HG03280 (cell line): Measurements from ENCODE around the gene HECW1.
"Not testable (repeated sequence)": the region's sequence is repeated elsewhere in the genome, so short reads cannot be mapped to it uniquely, and the experiment has no call there.

ENCODE experiments used
- ATAC-seq: cut with Tn5 transposase; IDR thresholded peaks from one replicate; pipeline ENCODE4 v1.9.1; 2021; ENCODE audit warnings: mild to moderate bottlenecking, moderate library complexity; ENCODE audit not compliant: unreplicated experiment

HECW1 gene

DNA sequence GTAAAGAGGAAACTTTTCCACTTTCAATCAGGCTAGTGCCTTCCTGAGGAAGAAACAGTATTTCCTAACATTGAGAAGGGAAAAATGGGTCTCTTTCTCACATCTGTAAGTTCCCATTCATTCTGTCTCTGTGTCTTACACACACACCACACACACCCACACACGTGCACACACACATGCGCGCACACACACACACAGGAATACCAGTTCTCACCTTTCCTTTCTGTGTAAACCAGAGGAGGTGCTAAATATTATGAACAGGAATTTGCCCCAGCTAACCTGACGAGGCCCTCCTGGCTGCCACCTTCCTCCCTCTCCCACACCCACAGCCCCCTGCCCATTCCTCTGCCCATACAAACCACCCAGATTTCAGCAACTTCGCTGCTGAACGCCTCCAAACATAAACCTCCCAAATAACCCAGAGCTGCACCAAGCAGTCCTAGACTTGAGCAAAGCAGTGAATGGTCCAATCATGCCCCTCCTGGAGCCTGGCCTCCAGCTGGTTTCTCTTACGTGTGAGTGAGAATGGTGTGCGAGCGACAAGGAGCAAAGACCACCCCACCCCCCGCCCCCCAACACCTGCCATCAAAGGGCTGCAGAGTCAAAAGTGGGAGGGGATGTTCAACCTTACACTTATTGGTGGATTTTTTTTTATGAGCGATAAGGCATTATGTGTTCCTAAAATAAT lies 190.5 kb downstream of the HECW1 start:
- no peak for ATAC-seq

GRCh38 chr7:43303740-43304241 lies 191.3 kb downstream of the HECW1 start:
- no peak for ATAC-seq

- no peak for ATAC-seq
Observed at GRCh38 chr7:43306404-43306803, 194.0 kb downstream of the HECW1 start.

DNA sequence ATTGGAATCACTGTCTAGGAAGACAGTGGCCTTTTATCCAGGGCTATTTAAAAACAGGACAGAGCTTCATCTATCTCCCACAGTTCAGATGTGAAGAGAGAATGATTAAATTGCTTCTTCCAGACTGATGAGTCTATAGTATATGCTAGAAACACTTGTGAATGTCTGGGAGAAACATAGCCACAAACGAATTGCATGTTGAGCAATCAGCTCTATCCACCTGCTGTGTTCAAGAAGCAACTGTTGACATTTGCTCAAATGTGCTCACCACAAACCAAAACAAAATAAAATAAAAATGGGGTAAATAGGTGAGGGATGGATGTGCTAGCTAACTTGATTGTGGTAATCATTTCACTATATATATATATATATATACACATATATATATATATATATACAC lies 195.1 kb downstream of the HECW1 start:
- no peak for ATAC-seq

DNA sequence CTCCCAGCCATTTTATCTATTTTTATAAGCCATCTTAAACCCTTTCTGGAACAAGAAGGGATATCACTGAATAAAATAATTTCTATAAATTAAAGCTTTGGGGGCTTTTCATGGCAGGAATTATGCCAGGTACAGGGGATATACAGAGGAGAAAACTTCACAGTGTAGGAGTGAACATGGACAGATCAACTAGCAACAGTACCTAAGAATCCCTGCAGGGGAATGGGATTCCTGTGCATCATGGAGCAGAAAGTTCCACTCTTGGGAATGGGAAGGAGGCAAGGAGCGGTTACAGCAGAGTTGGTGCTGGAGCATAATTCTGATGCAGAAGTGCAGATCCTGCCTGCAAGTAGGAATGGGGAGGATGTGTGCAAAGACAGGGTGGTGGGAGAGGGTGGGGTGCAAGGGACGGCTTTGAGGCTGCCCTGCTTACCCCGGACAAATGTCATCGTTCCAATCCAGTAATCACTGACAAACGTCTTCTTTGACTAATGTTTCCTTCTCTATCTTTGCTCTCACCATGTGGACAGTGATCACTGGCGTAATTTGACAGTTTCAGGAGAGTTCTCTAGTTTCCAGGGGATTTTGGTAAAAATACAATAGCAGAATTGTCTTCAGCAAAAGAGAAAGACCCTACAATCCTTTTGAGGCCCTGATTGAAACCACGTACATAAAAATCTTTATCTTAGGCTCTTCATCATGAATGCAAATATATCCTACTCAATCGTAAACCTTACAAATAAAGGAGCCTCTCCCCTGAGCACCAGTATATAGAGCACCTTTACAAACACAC lies 196.7 kb downstream of the HECW1 start:
- no peak for ATAC-seq

GRCh38 chr7:43309706-43310022 lies 197.2 kb downstream of the HECW1 start:
- no peak for ATAC-seq

DNA sequence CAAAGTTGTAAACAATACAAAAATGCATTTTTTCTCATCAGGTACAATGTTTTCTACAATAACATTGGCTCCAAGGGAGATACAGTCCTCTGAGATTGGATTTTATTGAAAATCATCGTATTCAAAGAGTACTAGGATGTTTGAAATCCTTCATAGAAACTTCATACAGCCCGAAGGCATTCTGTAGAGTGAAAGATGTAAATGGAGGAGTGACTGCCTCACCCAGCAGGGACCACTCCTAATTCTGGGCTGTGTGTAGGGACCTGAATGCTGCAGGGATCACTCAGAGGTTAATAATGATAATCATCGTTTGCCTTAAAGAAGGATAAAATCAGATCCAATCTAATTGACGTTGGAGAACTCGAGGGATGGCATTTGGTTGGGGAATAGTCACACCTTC lies 198.6 kb downstream of the HECW1 start:
- ATAC-seq = no peak

GRCh38 chr7:43311694-43312093 lies 199.2 kb downstream of the HECW1 start:
- ATAC-seq = no peak

GRCh38 chr7:43313628-43314378 lies 201.4 kb downstream of the HECW1 start:
- no peak for ATAC-seq

- ATAC-seq = no peak
Observed at GRCh38 chr7:43314379-43315158, 202.1 kb downstream of the HECW1 start.

DNA sequence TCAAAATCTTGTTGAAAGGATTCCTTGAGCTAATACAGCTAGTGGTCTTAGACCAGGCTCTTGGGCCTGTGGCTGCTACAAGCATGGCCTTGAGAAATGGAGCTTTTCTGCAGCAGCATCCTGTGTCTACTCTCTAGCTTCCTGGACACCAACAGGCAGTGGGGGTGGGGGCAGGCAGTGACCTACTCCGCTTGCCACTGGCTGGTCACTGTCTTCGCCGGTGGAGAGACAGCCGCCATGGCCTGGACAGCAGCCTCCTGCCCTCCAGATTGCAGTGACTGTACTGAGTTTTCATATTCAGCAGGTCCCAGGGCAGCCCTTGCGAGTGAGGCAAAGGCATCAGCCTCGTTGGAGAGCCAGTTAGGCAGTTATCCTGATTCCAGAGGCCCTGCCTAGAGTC lies 204.6 kb downstream of the HECW1 start:
- no peak for ATAC-seq

DNA sequence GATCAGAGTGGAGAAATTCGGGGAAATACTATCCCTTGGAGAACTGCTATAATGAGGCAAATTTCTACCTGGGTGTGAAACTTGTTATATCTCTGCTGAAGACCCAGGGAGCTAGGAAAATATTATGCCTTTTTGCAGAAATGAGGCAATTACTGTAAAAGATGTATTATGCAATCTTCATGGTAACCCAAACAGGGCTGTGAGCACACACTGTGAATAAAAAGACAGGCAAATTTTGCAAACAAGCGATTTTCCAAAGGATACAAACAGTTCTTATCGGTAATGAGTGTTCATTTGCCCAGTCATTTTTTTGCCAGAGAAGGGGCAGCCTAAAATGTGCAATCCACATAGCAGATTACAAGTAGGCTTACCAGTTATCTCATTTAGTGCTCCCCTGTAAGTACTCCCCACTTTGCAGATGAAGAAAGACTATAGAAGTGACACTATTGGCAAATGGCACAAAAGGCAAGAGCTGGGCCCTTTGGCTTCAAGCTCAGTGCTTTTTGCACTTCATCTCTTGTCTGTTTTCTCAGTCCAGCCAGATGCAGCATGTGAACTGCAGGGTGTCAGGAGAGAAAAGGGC lies 205.8 kb downstream of the HECW1 start:
- no peak for ATAC-seq

DNA sequence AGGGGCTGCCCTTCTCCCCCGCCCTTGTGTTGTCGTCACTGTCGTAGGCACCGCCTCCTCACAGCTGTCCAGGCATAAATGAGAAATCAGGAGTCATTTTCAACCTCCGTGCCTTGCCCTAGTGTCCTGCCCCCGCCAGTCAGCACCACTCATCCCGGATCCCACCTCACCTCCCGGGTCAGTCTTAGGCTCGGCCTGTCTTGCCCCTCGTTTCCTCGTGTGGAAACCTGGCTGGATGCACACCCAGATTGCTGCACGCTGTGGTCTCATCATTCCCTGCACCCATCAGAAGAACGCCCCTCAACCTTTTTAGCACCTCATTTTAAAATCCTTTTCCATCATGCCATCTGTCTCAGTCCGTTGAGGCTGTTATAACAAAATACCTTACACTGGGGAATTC lies 213.1 kb downstream of the HECW1 start:
- ATAC-seq = no peak

DNA sequence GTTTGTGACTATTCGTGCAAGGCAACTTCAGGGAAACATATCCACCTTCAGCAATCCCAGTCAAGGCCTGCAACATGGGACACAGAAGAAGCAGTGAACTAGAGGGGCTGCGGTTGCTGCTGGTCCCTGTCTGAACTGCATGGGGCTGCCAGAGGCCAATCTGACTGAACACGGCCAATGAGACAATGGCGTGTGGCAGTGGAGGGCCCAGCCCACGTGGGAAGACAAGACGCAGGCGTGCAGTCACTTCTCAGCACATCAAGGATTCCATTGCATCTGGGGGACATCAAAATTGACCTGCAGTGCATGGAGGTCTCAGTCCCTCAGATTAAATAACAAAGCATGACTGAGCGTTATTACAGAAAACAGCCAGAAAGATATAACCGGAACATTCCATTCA lies 215.9 kb downstream of the HECW1 start:
- ATAC-seq = no peak

GRCh38 chr7:43328785-43329380 lies 216.4 kb downstream of the HECW1 start:
- ATAC-seq = no peak

- ATAC-seq = no peak
Observed at GRCh38 chr7:43332193-43332796, 219.8 kb downstream of the HECW1 start.

DNA sequence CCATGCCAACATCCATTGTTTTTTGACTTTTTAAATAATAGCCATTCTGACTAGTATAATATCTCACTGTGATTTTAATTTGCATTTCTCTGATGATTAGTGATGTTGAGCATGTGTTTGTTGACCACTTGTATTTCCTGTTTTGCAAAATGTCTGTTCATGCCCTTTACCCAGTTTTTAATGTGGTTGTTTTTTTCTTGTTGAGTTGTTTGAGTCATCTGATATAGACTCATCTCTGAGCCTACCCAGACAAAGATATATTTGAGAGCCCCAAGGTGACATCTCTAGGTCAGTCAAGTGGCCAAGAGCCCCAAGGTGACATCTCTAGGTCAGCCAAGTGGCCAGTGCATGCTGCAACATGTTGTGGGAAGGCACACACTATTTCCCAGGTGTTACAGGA lies 224.7 kb downstream of the HECW1 start:
- no peak for ATAC-seq

GRCh38 chr7:43337811-43338210 lies 225.4 kb downstream of the HECW1 start:
- no peak for ATAC-seq

GRCh38 chr7:43341132-43341531 lies 228.7 kb downstream of the HECW1 start:
- ATAC-seq = no peak

DNA sequence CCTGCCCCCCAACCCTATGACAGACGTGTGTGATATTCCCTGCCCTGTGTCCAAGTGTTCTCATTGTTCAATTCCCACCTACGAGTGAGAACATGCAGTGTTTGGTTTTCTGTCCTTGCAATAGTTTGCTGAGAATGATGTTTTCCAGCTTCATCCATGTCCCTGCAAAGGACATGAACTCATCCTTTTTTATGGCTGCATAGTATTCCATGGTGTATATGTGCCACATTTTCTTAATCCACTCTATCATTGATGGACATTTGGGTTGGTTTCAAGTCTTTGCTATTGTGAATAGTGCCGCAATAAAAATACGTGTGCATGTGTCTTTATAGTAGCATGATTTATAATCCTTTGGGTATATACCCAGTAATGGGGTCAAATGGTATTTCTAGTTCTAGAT lies 231.0 kb downstream of the HECW1 start:
- not testable (repeated sequence) for ATAC-seq
